Trophoblast cell (in vitro differentiated cells and primary cell): Measurements from ENCODE around the gene DENND1B.
"Not testable (repeated sequence)": the region's sequence is repeated elsewhere in the genome, so short reads cannot be mapped to it uniquely, and the experiment has no call there.

Experiments
- DNase-seq, 2 donors: peaks; one replicate each; pipeline ENCODE4 v3.0.0-alpha.2; 2016
- H2AFZ ChIP-seq: 2 replicates; pipeline ENCODE4 v1.6.1; 2013; ENCODE audit warnings: low read length, moderate library complexity, mild to moderate bottlenecking; ENCODE audit not compliant: insufficient read depth, poor library complexity
- H2AK5ac ChIP-seq: 2 replicates; pipeline ENCODE4 v1.6.1; 2013; ENCODE audit warnings: mild to moderate bottlenecking, low read length
- H2BK120ac ChIP-seq: 2 replicates; pipeline ENCODE4 v1.6.1; 2013; ENCODE audit warnings: low read length, mild to moderate bottlenecking, moderate library complexity; ENCODE audit not compliant: insufficient read depth, poor library complexity
- H2BK12ac ChIP-seq: 2 replicates; pipeline ENCODE4 v1.6.1; 2013; ENCODE audit warnings: mild to moderate bottlenecking, low read length, moderate library complexity
- H2BK5ac ChIP-seq: 2 replicates; pipeline ENCODE4 v1.6.1; 2013; ENCODE audit warnings: low read length, low read depth, moderate library complexity, mild to moderate bottlenecking; ENCODE audit not compliant: poor library complexity
- H3K14ac ChIP-seq: 2 replicates; pipeline ENCODE4 v1.6.1; 2013; ENCODE audit warnings: mild to moderate bottlenecking, low read length
- H3K18ac ChIP-seq: 2 replicates; pipeline ENCODE4 v1.6.1; 2013; ENCODE audit warnings: mild to moderate bottlenecking, low read length
- H3K23ac ChIP-seq: 2 replicates; pipeline ENCODE4 v1.6.1; 2013; ENCODE audit warnings: low read length
- H3K27ac ChIP-seq: 2 replicates; pipeline ENCODE4 v1.5.1; 2013; ENCODE audit warnings: low read depth, mild to moderate bottlenecking, inconsistent platforms, low read length, moderate library complexity
- H3K27me3 ChIP-seq: 2 replicates; pipeline ENCODE4 v1.6.1; 2013; ENCODE audit warnings: inconsistent platforms, mild to moderate bottlenecking, low read length, moderate library complexity; ENCODE audit not compliant: insufficient read depth
- H3K36me3 ChIP-seq, 2 experiments: 1 replicate in 1 of 2; 2 replicates in 1 of 2; pipeline ENCODE4 v1.6.1; 2013; ENCODE audit warnings: low read length in 2 of 2, mild to moderate bottlenecking in 2 of 2, moderate library complexity in 1 of 2; ENCODE audit not compliant: insufficient read depth in 2 of 2, control insufficient read depth in 1 of 2
- H3K4ac ChIP-seq: 2 replicates; pipeline ENCODE4 v1.6.1; 2013; ENCODE audit warnings: low read depth, mild to moderate bottlenecking, low read length, moderate library complexity
- H3K4me1 ChIP-seq, 2 experiments: 1 replicate in 1 of 2; 2 replicates in 1 of 2; pipeline ENCODE4 v1.6.1; 2013; ENCODE audit warnings: low read length in 2 of 2, mild to moderate bottlenecking in 2 of 2, moderate library complexity in 1 of 2; ENCODE audit not compliant: insufficient read depth in 2 of 2, control insufficient read depth in 1 of 2
- H3K4me2 ChIP-seq: 2 replicates; pipeline ENCODE4 v1.6.1; 2013; ENCODE audit warnings: inconsistent platforms, mild to moderate bottlenecking, low read length, moderate library complexity
- H3K4me3 ChIP-seq: 2 replicates; pipeline ENCODE4 v1.5.1; 2013; ENCODE audit warnings: mild to moderate bottlenecking, low read depth, low read length, inconsistent platforms
- H3K79me1 ChIP-seq: one replicate; pipeline ENCODE4 v1.6.1; 2013; ENCODE audit warnings: low read length
- H3K79me2 ChIP-seq: 2 replicates; pipeline ENCODE4 v1.6.1; 2013; ENCODE audit warnings: low read length, mild to moderate bottlenecking; ENCODE audit not compliant: control insufficient read depth, insufficient read depth, poor library complexity
- H3K9ac ChIP-seq: 2 replicates; pipeline ENCODE4 v1.6.1; 2013; ENCODE audit warnings: mild to moderate bottlenecking, low read length
- H3K9me3 ChIP-seq: 2 replicates; pipeline ENCODE4 v1.6.1; 2013; ENCODE audit warnings: low read depth, mild to moderate bottlenecking, control low read depth, inconsistent platforms, low read length; ENCODE audit not compliant: insufficient read depth
- H4K12ac ChIP-seq: 2 replicates; pipeline ENCODE4 v1.6.1; 2013; ENCODE audit warnings: low read depth, mild to moderate bottlenecking, low read length, moderate library complexity
- H4K8ac ChIP-seq: 2 replicates; pipeline ENCODE4 v1.6.1; 2013; ENCODE audit warnings: low read depth, mild to moderate bottlenecking, low read length, moderate library complexity
- H4K91ac ChIP-seq: one replicate; pipeline ENCODE4 v1.6.1; 2013; ENCODE audit warnings: low read depth, mild to moderate bottlenecking, low read length, moderate library complexity
- WGBS: extraction: QIAGEN DNeasy Blood & Tissue Kit; methylation state at CpG from one replicate; pipeline ENCODE4 v1.1.7; 2013; ENCODE audit warnings: missing lambda C conversion rate; ENCODE audit not compliant: insufficient read length, insufficient coverage; ENCODE audit errors: extremely low coverage; 5-methylcytosine and 5-hydroxymethylcytosine counted together

The DENND1B gene

DNA sequence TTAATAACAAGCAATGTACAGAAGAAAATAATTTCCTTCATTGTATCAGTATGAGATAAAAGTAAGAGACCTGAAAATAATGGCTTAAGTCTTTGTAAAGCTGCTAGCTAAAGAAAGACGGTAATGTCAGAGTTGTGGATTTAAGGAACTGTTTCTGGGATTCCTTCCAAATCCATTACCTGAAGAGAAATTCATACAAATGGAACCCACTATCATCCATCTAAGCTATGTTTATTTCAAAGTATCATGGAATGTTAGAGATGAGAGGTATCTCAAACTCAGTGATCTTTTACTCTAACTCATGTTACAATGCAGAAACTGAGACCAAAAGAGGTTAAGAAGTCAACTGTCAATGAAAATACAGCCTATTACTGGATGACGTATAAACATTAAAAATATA, 197.7 kb downstream of the DENND1B start:
- Histone ChIP-seq H2BK12ac (no peak overlapping the region), H2BK5ac (no peak overlapping the region), H3K9me3 (no peaks in the 10 kb centered on the region), H3K27ac (no peak overlapping the region), H3K23ac (no peak overlapping the region), H3K79me1 (no peaks in the 10 kb centered on the region), H3K27me3 (no peaks in the 10 kb centered on the region), H3K14ac (no peak overlapping the region), H3K4me1 (no peaks in the 10 kb centered on the region), H3K4ac (no peak overlapping the region), H3K36me3 (no peaks in the 10 kb centered on the region), H2AFZ (no peak overlapping the region), H3K18ac (no peak overlapping the region), H3K4me2 (no peak overlapping the region), H4K8ac (no peak overlapping the region), H4K12ac (no peak overlapping the region), H3K4me3 (no peak overlapping the region), H2BK120ac (no peak overlapping the region), H2AK5ac (no peak overlapping the region), H4K91ac (no peak overlapping the region), H3K79me2 (no peaks in the 10 kb centered on the region), H3K9ac (no peak overlapping the region)
- no CpG with 5 or more reads among the region's 2 CpGs for WGBS
- DNase-seq, result peak in 1 of 2 donors; percentile 40

DNA sequence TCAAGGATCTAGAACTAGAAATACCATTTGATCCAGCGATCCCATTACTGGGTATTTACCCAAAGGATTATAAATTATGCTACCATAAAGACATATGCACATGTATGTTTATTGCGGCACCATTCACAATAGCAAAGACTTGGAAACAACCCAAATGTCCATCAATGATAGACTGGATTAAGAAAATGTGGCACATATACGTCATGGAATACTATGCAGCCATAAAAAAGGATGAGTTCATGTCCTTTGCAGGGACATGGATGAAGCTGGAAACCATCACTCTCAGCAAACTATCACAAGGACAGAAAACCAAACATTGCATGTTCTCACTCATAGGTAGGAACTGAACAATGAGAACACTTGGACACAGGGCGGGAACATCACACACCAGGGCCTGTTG, 199.7 kb downstream of the DENND1B start:
- not testable (repeated sequence) for H4K8ac ChIP-seq, H2BK120ac ChIP-seq, DNase-seq, H3K9me3 ChIP-seq, H3K4me2 ChIP-seq, H2AK5ac ChIP-seq, H4K91ac ChIP-seq, H2AFZ ChIP-seq, H3K23ac ChIP-seq, H4K12ac ChIP-seq, H2BK12ac ChIP-seq, H3K79me2 ChIP-seq, H3K27me3 ChIP-seq, H3K18ac ChIP-seq, H3K4ac ChIP-seq, H3K4me3 ChIP-seq, H2BK5ac ChIP-seq, H3K27ac ChIP-seq, H3K14ac ChIP-seq, H3K9ac ChIP-seq, H3K4me1 ChIP-seq, H3K79me1 ChIP-seq, H3K36me3 ChIP-seq
- no CpG with 5 or more reads among the region's 4 CpGs for WGBS

DNA sequence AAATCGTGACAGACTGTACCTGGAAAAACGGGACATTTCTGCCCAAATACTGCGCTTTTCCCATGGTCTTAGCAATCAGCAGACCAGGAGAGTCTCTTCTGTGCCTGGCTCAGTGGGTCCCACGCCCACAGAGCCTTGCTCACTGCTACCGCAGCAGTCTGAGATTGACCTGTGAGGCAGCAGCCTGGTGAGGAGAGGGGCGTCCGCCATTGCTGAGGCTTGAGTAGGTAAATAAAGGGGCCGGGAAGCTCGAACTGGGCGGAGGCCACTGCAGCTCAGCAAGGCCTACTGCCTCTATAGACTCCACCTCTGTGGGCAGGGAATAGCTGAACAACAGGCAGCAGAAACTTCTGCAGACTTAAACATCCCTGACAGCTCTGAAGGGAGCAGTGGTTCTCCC, 203.1 kb downstream of the DENND1B start:
- Histone ChIP-seq H3K18ac (no peak overlapping the region), H4K91ac (no peak overlapping the region), H3K36me3 (no peaks in the 10 kb centered on the region), H2BK120ac (no peak overlapping the region), H3K14ac (no peak overlapping the region), H3K4me2 (no peak overlapping the region), H2AFZ (no peak overlapping the region), H3K79me1 (no peaks in the 10 kb centered on the region), H3K4me1 (no peaks in the 10 kb centered on the region), H3K27ac (no peak overlapping the region), H3K4ac (no peak overlapping the region), H4K8ac (no peak overlapping the region), H3K9me3 (no peaks in the 10 kb centered on the region), H3K9ac (no peak overlapping the region), H4K12ac (no peak overlapping the region), H3K79me2 (no peaks in the 10 kb centered on the region), H3K27me3 (no peaks in the 10 kb centered on the region), H2AK5ac (no peak overlapping the region), H3K23ac (no peak overlapping the region), H2BK12ac (no peak overlapping the region), H2BK5ac (no peak overlapping the region), H3K4me3 (no peak overlapping the region)
- DNase-seq, result no peak
- WGBS, result no CpG with 5 or more reads among the region's 10 CpGs

DNA sequence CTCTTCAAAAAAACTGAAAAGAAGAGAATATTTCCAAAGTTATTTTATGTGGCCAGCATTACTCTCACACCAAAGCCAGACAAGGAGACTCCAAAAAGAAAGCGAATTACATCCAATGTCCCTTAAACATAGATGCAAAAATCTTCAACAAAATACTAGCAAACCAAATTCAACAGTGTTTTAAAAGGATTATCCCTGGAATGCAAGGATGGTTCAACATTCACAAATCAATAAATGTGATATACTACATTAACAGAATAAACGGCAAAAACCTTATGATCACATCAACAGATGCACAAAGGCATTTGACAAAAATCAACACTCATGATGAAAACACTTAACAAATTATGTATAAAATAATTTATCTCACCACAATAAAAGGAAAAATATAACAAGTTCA, 207.8 kb downstream of the DENND1B start:
- no peak overlapping the region for H3K4ac ChIP-seq
- DNase-seq, result no peak
- H3K4me2 ChIP-seq, result no peak overlapping the region
- H3K27ac ChIP-seq, result no peak overlapping the region
- H3K9ac ChIP-seq, result no peak overlapping the region
- no CpG with 5 or more reads among the region's 2 CpGs for WGBS
- no peak overlapping the region for H3K4me3 ChIP-seq
- H2BK5ac ChIP-seq, result no peak overlapping the region
- no peak overlapping the region for H2AK5ac ChIP-seq
- no peak overlapping the region for H4K12ac ChIP-seq
- no peak overlapping the region for H4K91ac ChIP-seq
- no peak overlapping the region for H4K8ac ChIP-seq
- no peak overlapping the region for H3K23ac ChIP-seq
- no peak overlapping the region for H3K14ac ChIP-seq
- no peak overlapping the region for H2AFZ ChIP-seq
- no peaks in the 10 kb centered on the region for H3K27me3 ChIP-seq
- no peaks in the 10 kb centered on the region for H3K4me1 ChIP-seq
- H2BK12ac ChIP-seq, result no peak overlapping the region
- no peak overlapping the region for H2BK120ac ChIP-seq
- no peaks in the 10 kb centered on the region for H3K79me2 ChIP-seq
- no peaks in the 10 kb centered on the region for H3K36me3 ChIP-seq
- no peaks in the 10 kb centered on the region for H3K79me1 ChIP-seq
- H3K18ac ChIP-seq, result no peak overlapping the region
- no peaks in the 10 kb centered on the region for H3K9me3 ChIP-seq
